ENCODE measurements around the gene CENPQ.

The CENPQ gene

DNA sequence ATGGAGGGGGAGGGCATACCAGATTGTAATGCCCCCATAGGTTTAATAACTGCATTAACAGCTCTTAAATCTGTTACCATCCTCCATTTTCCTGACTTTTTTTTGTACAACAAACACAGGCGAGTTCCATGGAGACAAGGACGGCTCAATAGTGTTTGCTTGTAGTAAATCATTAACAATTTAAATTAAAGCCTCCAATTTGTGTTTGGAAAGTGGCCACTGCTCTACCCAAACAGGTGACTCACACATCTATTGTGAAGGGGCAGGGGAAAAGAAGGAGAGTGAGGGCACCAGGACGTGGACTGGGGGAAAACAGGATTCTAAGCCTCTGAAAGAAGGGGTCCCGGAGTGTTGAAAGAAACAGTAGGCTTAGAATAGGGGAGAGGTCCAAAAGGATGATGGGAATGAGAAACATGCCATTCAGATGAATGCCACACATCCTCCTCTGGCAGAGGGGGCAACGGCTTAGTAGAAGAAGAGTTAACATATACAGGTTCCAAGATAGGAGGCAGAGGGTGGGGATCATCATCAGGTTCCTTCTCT lies 43.5 kb downstream of the CENPQ start:
- H3K4me1 ChIP-seq (ENCODE audit: control insufficient read depth, insufficient read depth, low read length): no peaks in the 10 kb centered on the region
- no peak overlapping the region for H3K4me2 ChIP-seq (ENCODE audit: low read length)
- H3K9ac ChIP-seq (ENCODE audit: low read depth, low read length): no peak overlapping the region
- peaks cover 4% of the 10 kb centered on the region for H3K27me3 ChIP-seq (ENCODE audit: control insufficient read depth, insufficient read depth, low read length)
- no peaks in the 10 kb centered on the region for H3K9me3 ChIP-seq (replicated peaks; ENCODE audit: low read length)
- H3K4me3 ChIP-seq (ENCODE audit: low read length): no peak overlapping the region
- H3K36me3 ChIP-seq (ENCODE audit: insufficient read depth, low read length): no peaks in the 10 kb centered on the region

DNA sequence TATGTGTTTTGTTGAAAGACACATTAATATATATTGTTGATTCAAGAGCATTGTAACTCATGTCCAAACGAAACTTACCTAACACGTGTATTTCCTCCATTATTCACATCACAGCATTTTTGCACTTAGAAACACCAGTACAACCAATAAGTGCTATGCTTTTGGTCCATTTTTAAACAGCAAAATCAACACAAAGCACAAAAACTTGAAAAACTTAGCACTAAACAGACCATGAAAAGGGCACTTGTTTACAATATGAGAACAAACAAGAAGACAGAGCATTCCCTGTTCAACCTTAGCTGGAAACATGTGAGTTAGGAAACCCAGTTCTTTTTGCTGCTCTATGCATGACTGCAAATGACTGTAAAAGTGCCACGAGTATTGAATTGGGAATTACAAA lies 46.2 kb downstream of the CENPQ start:
- no peak overlapping the region for H3K4me2 ChIP-seq (ENCODE audit: low read length)
- H3K4me1 ChIP-seq (ENCODE audit: control insufficient read depth, insufficient read depth, low read length): no peaks in the 10 kb centered on the region
- no peak overlapping the region for H3K4me3 ChIP-seq (ENCODE audit: low read length)
- H3K27me3 ChIP-seq (ENCODE audit: control insufficient read depth, insufficient read depth, low read length): peaks cover 5% of the 10 kb centered on the region
- no peaks in the 10 kb centered on the region for H3K9me3 ChIP-seq (replicated peaks; ENCODE audit: low read length)
- no peak overlapping the region for H3K9ac ChIP-seq (ENCODE audit: low read depth, low read length)
- no peaks in the 10 kb centered on the region for H3K36me3 ChIP-seq (ENCODE audit: insufficient read depth, low read length)

DNA sequence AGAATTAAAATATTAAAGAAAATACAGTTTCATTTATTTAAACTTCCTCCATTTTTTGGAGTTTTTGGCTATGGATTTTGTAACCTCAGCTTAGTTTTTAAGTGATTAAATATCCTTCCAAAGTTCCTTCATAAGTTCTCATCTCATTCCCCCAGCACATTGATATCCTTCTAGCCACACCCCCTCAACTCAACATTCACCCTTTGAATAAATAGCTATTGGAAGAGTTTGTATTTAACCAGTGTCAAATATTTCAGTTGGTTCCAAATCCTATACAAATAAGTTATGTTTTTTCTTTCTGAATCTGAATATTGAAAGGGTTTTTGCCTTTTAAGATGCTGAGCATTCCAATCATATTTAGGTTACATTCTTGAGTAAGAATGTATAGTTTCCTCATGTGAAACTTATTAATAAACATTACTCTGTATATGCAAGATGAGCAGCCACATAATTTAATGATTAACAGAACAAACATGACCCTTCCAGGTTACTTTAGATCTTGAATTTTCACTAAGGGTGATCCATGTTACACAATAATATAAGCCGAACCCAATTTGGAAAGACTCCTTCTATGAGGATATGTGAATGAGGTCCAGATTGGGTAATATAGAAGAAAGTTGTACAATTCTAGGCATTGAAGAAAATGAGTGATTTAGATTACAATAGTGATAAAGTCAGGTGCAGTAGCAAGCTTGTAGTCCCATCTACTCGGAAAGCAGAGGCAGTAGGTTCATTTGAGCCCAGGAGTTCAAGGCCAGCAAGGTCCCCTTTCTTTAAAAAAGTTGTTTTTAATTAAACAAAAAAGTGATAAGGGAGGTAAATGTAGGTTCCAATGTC lies 50.2 kb downstream of the CENPQ start:
- H3K4me1 ChIP-seq (ENCODE audit: control insufficient read depth, insufficient read depth, low read length): no peaks in the 10 kb centered on the region
- no peaks in the 10 kb centered on the region for H3K36me3 ChIP-seq (ENCODE audit: insufficient read depth, low read length)
- no peak overlapping the region for H3K9ac ChIP-seq (ENCODE audit: low read depth, low read length)
- H3K4me2 ChIP-seq (ENCODE audit: low read length): no peak overlapping the region
- no peak overlapping the region for H3K4me3 ChIP-seq (ENCODE audit: low read length)
- peaks cover 8% of the 10 kb centered on the region for H3K27me3 ChIP-seq (ENCODE audit: control insufficient read depth, insufficient read depth, low read length)
- H3K9me3 ChIP-seq (replicated peaks; ENCODE audit: low read length): no peaks in the 10 kb centered on the region

DNA sequence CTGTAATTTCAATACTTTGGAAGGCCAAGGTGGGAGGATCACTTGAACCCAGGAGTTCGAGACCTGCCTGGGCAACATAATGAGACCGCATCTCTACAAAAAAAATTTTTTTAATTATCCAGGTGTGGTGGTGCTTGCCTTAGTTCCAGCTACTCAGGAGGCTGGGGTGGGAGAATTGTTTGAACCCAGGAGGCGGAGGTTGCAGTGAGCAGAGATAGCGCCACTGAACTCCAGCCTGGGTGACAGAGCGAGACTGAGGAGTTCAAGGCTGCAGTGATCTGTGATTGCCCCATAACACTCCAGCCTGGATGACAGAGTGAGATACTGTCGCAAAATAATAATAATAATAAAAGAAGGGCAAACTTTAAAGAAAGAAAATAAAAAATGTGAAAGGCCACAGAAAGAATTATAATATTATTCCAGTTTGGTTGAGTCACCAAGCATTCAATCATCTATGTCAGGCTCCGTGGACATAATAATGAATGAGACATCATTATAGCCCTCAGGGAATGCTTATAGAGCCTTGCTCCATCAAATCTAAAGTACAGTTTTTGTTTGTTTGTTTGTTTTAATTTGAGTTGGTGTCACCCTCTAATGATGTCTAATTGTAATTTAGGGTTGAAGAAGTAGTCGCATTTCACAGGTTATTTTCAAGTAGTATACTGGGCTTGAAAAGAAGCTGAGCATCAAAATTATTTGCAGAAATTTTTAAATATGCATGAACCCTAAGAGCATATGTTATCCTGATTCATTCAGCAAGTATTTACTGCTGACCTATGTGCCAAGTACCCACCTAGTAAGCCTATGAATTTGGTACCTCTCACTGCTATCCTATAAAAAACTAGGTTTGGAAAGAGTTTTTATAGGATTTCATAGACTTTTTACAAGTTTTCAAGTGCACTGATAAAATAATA lies 51.7 kb downstream of the CENPQ start:
- Histone ChIP-seq H3K27me3 (ENCODE audit: control insufficient read depth, insufficient read depth, low read length) (peaks cover 8% of the 10 kb centered on the region), H3K4me3 (ENCODE audit: low read length) (no peak overlapping the region), H3K4me1 (ENCODE audit: control insufficient read depth, insufficient read depth, low read length) (no peaks in the 10 kb centered on the region), H3K4me2 (ENCODE audit: low read length) (no peak overlapping the region), H3K9me3 (replicated peaks; ENCODE audit: low read length) (no peaks in the 10 kb centered on the region), H3K9ac (ENCODE audit: low read depth, low read length) (no peak overlapping the region), H3K36me3 (ENCODE audit: insufficient read depth, low read length) (no peaks in the 10 kb centered on the region)

DNA sequence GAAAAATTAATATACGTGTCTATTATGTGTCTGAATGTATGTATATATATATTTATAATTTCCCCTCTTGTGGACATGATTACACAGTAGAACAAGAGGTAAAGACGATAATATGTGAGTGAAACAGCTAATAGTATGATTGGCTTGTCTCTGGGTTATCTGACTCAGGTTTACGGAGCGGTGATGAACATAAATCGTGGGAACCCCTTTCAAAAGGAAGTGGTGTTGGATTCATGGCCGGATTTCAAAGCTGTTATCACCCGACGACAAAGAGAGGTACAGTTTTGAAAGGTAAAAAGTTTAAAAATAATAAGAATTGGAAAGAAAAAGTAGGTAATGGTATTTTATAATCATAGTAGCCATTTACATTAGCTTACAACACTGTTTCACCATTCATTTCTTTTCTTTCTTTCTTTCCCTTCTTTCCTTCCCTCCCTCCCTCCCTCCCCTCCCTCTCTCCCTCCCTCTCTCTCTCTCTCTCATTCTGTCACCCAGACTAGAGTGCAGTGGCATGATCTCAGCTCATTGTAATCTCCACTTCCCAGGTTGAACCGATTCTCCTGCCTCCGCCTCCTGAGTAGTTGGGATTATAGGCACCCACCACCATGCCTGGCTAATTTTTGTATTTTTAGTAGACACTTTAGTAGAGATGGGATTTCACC lies 52.4 kb downstream of the CENPQ start:
- Histone ChIP-seq H3K4me3 (ENCODE audit: low read length) (no peak overlapping the region), H3K36me3 (ENCODE audit: insufficient read depth, low read length) (no peaks in the 10 kb centered on the region), H3K9me3 (replicated peaks; ENCODE audit: low read length) (no peaks in the 10 kb centered on the region), H3K4me2 (ENCODE audit: low read length) (no peak overlapping the region), H3K4me1 (ENCODE audit: control insufficient read depth, insufficient read depth, low read length) (no peaks in the 10 kb centered on the region), H3K27me3 (ENCODE audit: control insufficient read depth, insufficient read depth, low read length) (peaks cover 8% of the 10 kb centered on the region), H3K9ac (ENCODE audit: low read depth, low read length) (no peak overlapping the region)

DNA sequence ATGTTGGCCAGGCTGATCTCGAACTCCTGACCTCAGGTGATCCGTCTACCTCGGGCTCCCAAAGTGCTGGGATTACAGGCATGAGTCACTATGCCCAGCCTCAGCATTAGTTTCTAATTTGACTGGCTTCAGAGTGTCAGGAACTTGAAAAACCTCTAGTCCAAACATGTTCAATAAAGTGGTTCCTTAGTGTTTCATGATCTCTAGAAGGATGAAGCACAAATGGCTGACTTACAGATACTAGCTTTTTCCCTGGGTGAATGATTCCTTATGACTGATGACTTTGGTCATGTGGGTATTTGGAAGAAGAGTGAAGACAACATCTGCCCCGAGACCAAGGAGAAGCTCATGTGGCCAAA lies 53.0 kb downstream of the CENPQ start:
- peaks cover 8% of the 10 kb centered on the region for H3K27me3 ChIP-seq (ENCODE audit: control insufficient read depth, insufficient read depth, low read length)
- no peak overlapping the region for H3K9ac ChIP-seq (ENCODE audit: low read depth, low read length)
- H3K36me3 ChIP-seq (ENCODE audit: insufficient read depth, low read length): no peaks in the 10 kb centered on the region
- H3K4me1 ChIP-seq (ENCODE audit: control insufficient read depth, insufficient read depth, low read length): no peaks in the 10 kb centered on the region
- H3K4me2 ChIP-seq (ENCODE audit: low read length): no peak overlapping the region
- H3K4me3 ChIP-seq (ENCODE audit: low read length): no peak overlapping the region
- no peaks in the 10 kb centered on the region for H3K9me3 ChIP-seq (replicated peaks; ENCODE audit: low read length)

DNA sequence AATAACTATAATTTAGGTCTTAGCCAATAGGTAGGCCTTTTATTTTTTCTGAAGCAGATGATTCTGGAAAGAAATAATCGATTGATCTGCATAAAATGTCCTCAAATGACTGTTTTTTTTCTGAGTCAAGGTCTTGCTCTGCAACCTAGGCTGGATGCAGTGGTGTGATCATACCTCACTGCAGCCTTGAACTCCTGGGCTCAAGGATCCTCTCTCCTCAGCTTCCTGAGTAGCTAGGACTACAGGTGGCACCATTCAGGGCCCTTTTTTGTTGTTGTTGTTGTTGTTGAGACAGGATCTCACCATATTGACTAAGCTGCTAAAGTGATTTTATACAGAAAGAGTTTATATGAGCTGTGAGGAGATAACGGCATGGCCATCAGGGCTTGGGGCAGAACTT lies 54.7 kb downstream of the CENPQ start:
- Histone ChIP-seq H3K4me2 (ENCODE audit: low read length) (no peak overlapping the region), H3K27me3 (ENCODE audit: control insufficient read depth, insufficient read depth, low read length) (peaks cover 3% of the 10 kb centered on the region), H3K4me3 (ENCODE audit: low read length) (no peak overlapping the region), H3K4me1 (ENCODE audit: control insufficient read depth, insufficient read depth, low read length) (no peaks in the 10 kb centered on the region), H3K36me3 (ENCODE audit: insufficient read depth, low read length) (no peaks in the 10 kb centered on the region), H3K9me3 (replicated peaks; ENCODE audit: low read length) (no peaks in the 10 kb centered on the region), H3K9ac (ENCODE audit: low read depth, low read length) (no peak overlapping the region)

DNA sequence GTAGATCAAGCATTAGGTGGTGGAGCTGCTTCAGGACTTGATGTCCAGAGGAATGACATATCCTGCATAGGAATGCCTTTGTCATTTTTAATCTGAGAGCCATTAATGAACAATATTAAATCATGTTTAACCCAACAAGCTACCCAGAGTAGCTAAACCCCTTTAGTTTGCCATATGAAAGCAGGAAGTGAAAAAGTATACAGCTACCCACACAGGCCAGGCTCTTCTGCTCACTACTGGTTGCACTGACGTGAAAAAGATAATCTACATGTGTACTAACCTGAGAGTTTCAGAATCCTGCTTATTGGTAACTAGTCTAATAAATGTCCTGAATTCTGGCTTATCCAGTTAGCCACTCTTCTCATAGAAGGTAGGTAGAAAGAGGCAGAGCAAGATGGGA lies 56.5 kb downstream of the CENPQ start:
- no peak overlapping the region for H3K4me3 ChIP-seq (ENCODE audit: low read length)
- no peaks in the 10 kb centered on the region for H3K36me3 ChIP-seq (ENCODE audit: insufficient read depth, low read length)
- H3K27me3 ChIP-seq (ENCODE audit: control insufficient read depth, insufficient read depth, low read length): peaks cover 3% of the 10 kb centered on the region
- H3K9me3 ChIP-seq (replicated peaks; ENCODE audit: low read length): no peaks in the 10 kb centered on the region
- no peak overlapping the region for H3K9ac ChIP-seq (ENCODE audit: low read depth, low read length)
- no peak overlapping the region for H3K4me2 ChIP-seq (ENCODE audit: low read length)
- no peaks in the 10 kb centered on the region for H3K4me1 ChIP-seq (ENCODE audit: control insufficient read depth, insufficient read depth, low read length)

DNA sequence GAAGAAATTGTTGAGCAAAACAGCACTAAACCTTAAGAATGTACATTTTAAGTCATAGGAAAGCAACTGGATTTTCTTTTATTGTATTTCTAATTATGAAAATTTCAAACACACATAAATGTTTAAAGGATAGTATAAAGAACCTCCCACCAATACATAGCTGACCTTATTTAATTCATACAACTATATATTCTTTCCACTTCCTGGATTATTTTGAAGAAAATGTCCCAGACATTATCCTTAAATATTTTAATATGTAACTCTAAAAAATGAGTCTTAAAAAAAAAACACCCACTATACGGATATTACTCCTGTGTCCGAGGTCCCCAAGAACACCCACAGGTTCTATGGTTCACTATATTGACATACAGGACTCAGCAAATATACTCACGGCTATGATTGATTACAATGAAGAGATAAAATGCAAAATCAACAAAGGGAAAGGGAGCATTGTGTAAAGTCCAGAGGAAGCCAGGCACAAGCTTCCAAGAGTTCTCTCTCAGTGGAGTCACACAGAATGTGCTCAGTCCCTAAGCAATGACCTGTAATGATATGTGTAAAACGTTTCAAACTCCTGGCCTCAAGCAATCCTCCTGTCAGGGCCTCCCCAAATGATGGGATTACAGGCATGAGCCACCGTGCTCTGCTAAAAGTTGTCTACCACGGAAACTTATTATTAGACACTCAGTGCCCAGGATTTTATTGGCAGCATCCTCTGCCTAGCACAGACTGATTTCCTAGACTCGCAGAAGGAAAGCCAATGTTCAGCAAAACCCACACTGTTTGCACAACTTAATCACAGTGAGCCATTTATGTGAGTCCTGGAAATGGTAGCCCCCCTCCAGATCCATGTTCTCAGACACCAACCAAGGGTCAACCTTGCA lies 59.8 kb downstream of the CENPQ start:
- Histone ChIP-seq H3K4me2 (ENCODE audit: low read length) (no peak overlapping the region), H3K9ac (ENCODE audit: low read depth, low read length) (no peak overlapping the region), H3K27me3 (ENCODE audit: control insufficient read depth, insufficient read depth, low read length) (peaks cover 8% of the 10 kb centered on the region), H3K36me3 (ENCODE audit: insufficient read depth, low read length) (no peaks in the 10 kb centered on the region), H3K4me1 (ENCODE audit: control insufficient read depth, insufficient read depth, low read length) (no peaks in the 10 kb centered on the region), H3K4me3 (ENCODE audit: low read length) (no peak overlapping the region), H3K9me3 (replicated peaks; ENCODE audit: low read length) (no peaks in the 10 kb centered on the region)

DNA sequence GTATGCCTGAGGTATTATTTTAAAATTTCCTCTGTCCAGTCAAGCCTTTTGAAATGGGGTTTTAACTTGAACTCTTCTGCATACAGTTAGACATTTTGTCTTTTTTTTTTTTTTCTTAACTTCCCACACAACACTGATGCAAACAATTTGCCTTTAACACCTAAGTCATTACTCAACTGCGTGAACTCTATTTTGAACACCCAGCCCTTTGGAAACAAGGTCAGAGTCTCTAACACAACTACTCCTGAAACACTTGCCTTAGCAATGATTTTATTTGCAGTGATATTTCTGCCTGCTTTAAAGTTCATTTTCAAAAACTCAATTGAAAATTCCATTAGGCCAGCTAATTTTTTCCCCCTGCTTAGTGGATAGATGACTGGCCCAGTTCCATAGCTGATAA lies 60.7 kb downstream of the CENPQ start:
- H3K27me3 ChIP-seq (ENCODE audit: control insufficient read depth, insufficient read depth, low read length): peaks cover 8% of the 10 kb centered on the region
- H3K4me3 ChIP-seq (ENCODE audit: low read length): no peak overlapping the region
- H3K9me3 ChIP-seq (replicated peaks; ENCODE audit: low read length): no peaks in the 10 kb centered on the region
- H3K36me3 ChIP-seq (ENCODE audit: insufficient read depth, low read length): no peaks in the 10 kb centered on the region
- H3K4me1 ChIP-seq (ENCODE audit: control insufficient read depth, insufficient read depth, low read length): no peaks in the 10 kb centered on the region
- no peak overlapping the region for H3K4me2 ChIP-seq (ENCODE audit: low read length)
- no peak overlapping the region for H3K9ac ChIP-seq (ENCODE audit: low read depth, low read length)
